SW 1271 (cell line): ENCODE results near the gene PAMR1.
"Not testable (repeated sequence)": the region's sequence is repeated elsewhere in the genome, so short reads cannot be mapped to it uniquely, and the experiment has no call there.

ENCODE experiments used
- DNase-seq, 2 experiments: peaks; one replicate each; lab custom pipeline; 2025; lab: John Stamatoyannopoulos, UW

The PAMR1 gene

GRCh38 chr11:35543481-35543880 lies 18.1 kb upstream of the PAMR1 start:
- no peak for DNase-seq

DNA sequence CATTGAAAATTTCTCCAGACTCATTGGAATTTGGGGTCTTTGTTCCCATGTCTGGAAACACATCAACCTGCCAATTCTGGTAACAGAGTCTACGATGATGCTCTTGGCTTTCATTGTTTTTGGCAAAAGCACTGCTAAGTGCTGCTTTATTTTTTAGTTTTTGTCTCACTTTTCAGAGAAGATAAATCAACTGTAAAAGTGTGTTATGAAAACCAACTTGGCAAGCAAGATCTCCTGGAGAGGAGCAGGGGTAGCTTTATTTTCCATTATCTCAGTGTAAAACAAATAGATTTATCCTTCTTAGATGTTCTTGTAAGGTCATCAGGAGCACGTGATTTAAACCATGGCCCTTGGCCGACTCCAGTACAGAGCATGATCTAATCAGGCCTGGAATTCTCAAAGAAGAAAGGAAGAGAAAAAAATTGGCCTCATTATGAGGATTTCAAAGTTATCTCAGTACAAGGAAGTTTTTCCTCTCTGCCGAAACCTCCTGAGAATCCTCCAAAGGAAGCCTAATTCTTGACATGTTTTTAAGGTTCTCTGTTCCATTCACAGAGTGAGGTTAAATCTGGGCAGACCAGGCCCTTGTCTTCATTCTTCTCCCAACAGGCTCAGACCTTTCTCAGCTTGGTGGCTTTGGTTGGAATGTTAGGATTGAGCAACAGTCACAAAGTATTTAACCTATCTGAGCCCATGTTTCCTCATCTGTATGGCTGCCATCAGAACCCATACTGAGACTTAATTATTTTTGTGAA lies 16.4 kb upstream of the PAMR1 start:
- no peak for DNase-seq

DNA sequence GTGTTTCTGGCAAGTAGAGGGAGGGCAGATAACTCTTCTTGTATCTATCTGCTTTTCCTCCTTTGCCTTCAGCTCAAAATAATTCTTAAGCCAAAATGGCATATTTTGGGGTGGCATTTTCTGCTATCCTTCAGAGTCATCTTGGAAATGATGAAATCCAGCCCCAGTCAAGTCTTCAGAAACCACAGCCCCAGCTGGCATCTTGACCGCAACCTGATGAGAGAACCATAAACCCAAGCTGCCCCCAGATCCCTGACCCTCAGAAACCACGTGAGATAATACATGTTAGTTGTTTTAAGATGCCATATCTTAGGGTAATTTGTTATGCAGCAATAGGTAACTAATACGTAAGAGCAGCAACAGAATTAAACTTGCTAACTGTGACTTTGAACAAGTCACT lies 15.1 kb upstream of the PAMR1 start:
- DNase-seq, result no peak

GRCh38 chr11:35539781-35540281 lies 14.4 kb upstream of the PAMR1 start:
- DNase-seq, result no peak

GRCh38 chr11:35539256-35539655 lies 13.8 kb upstream of the PAMR1 start:
- DNase-seq, result no peak

DNA sequence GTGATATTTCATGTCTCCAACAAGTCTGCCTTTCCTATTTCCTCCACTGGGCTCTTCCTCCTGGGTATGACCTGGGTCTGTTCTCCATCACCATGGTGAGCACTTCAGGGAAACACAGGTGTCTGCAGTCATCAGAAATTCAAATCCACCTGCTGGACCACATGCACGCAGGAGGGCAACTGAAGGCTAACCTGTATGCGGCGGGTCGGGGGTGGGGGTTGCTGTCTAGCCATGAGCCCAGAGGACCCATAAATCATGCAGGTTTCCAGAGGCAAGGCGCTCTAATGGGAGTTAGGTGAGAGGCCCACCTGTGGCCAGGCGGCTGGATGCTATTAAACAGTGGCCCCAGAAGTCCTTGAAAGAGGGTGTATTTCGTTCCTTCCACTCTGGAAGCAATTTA lies 11.1 kb upstream of the PAMR1 start:
- no peak for DNase-seq

GRCh38 chr11:35531246-35531645 lies 5.8 kb upstream of the PAMR1 start:
- DNase-seq, result no peak

GRCh38 chr11:35529971-35530495 lies 4.6 kb upstream of the PAMR1 start:
- DNase-seq, result no peak

DNA sequence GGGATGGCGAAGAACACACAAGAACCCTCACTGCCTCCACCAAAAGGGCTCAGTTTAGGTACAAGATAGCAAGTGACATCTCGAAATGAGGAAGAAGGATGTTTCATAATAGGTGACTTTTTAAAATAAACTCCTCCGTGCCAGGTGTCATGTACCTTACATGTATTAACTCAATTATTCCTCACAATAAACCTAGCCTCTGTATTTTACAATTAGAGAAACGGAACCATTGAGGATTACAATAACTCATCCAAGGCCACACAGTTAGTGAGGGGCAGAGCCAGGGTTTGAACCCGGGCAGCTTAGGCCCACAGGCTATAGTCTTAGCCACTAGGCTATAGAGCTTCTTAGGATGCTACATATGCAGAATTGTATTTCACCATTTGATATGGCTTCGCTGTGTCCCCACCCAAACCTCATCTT lies 965 bp upstream of the PAMR1 start:
- DNase-seq, result no peak

DNA sequence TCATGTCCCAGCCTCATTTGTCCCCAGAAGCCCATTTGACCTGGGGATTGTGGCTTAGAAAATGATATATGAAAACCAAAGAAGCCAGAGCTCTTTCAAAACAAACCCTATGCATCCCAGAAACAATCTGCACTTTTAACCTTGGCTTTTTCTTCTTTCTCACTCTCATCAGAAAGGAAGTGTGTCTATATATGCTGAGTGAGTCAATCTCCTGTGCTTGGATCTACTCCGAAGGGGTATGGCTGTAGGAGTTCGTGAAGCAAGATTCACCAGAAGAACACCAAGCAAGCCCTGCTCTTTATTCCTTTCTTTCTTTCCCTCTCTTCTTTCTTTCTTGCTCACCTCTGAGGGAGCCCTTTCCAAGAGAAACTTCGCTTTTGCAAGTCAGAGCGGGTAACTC lies 636 bp downstream of the PAMR1 start:
- no peak for DNase-seq

- no peak for DNase-seq
These were observed 1.6 kb downstream of the PAMR1 start for GRCh38 chr11:35523861-35524260.

DNA sequence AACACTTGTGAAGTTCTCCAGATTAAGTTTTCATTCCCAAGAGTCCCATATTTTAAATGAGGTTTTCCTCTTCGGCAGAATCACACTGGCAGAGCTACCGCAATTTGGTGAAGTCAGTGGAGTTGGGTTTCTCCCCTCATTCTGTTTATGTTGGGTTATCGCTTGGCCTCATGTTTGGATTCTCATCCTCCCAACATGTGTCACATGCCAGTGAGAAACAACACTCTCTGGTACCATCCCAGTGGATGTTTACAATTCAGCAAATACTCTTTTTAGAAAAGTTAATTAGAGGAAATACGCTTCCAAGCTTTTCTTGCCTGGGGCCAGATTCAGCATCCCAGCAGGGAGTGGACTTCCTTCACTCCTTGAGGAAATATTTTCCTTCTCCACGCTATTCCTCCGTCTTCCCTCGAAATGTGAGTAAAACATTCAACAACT lies 2.1 kb downstream of the PAMR1 start:
- no peak for DNase-seq

- DNase-seq, result not testable (repeated sequence)
These were observed 3.3 kb downstream of the PAMR1 start for GRCh38 chr11:35522091-35522490.

DNA sequence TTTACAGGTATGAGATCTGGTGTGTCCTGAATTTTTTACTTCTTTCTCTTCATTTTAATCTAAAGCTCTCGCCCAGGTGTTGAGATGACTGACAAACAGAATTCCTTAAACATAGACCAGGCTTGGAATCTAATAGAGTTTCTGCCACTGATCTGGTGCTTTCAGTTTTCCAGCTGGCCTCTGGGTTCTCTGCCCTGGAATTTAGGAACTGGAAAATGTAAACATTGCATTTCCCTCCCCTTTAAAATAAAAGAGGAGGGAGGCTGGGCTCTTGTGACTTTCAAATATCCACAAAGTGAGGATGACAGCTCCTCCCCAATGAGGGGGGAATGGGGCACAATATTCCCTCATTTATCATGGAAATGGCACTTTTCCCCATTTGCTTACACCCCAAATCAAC lies 5.0 kb downstream of the PAMR1 start:
- no peak for DNase-seq

- no peak for DNase-seq
These were observed 6.7 kb downstream of the PAMR1 start for GRCh38 chr11:35518766-35519165.

- no peak for DNase-seq
These were observed 7.9 kb downstream of the PAMR1 start for GRCh38 chr11:35517481-35517880.

- DNase-seq, result no peak
These were observed 9.0 kb downstream of the PAMR1 start for GRCh38 chr11:35516403-35516802.

GRCh38 chr11:35515224-35515623 lies 10.2 kb downstream of the PAMR1 start:
- DNase-seq, result no peak

- no peak for DNase-seq
These were observed 10.9 kb downstream of the PAMR1 start for GRCh38 chr11:35514481-35514880.

GRCh38 chr11:35511666-35512065 lies 13.8 kb downstream of the PAMR1 start:
- no peak for DNase-seq

GRCh38 chr11:35507688-35508087 lies 17.7 kb downstream of the PAMR1 start:
- DNase-seq, result no peak

GRCh38 chr11:35501776-35502175 lies 23.6 kb downstream of the PAMR1 start:
- no peak for DNase-seq

- no peak for DNase-seq
These were observed 24.7 kb downstream of the PAMR1 start for GRCh38 chr11:35500744-35501143.

DNA sequence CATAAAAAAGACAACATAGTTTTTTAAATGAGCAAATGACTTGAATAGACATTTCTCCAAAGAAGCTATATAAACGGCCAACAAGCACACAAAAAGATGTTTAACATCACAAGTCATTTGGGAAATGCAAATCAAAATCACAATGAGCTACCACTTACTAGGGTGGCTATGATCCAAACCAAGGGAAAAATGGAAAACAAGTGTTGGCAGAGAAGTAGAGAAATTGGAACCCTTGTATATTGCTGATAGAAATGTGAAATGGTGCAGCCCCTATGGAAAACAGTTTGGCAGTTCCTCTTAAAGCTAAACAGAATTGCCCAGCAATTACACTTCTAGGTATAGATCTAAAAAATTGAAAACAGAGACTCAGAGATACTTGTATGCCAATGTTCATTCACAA lies 29.0 kb downstream of the PAMR1 start:
- DNase-seq, result no peak
